ENCODE measurements around the gene SAP30. TPM values are rescaled to one million over a fixed set of nuclear protein-coding genes. Genes with fewer than 3 reads are reported as not detected.

Gene SAP30
- total RNA-seq, 3 donors from 2014 or later (not counting 1 experiment from before 2014, with no cell fraction given) = 2.6 to 9.1 (median 3.1) TPM

GRCh38 chr4:173405840-173406606, 35.3 kb downstream of the SAP30 start:
- Mint-ChIP-seq H3K4me1 (no peaks in the 10 kb centered on the region), H3K9me3 (no peaks in the 10 kb centered on the region), H3K27ac (no peak overlapping the region), H3K36me3 (no peaks in the 10 kb centered on the region), H3K27me3 (ENCODE audit: low read depth in 2 of 2) (no peaks in the 10 kb centered on the region), H3K4me3 (no peak overlapping the region)
- Histone ChIP-seq H3K27ac (ENCODE audit: low read length) (no peak overlapping the region), H3K4me1 (ENCODE audit: control insufficient read depth, insufficient read depth, low read length) (no peaks in the 10 kb centered on the region), H3K4me3 (ENCODE audit: low read length) (no peak overlapping the region), H3K36me3 (ENCODE audit: control insufficient read depth, insufficient read depth, low read length) (no peaks in the 10 kb centered on the region), H3K9me3 (ENCODE audit: control insufficient read depth, insufficient read depth, low read length) (no peaks in the 10 kb centered on the region), H3K27me3 (ENCODE audit: control insufficient read depth, insufficient read depth, low read length) (no peaks in the 10 kb centered on the region)
- intact Hi-C loops (cut with micrococcal nuclease) = no loop called here
- DNase-seq (no peak), ATAC-seq (no peak)
- no peak for TF ChIP-seq CTCF (IDR thresholded peaks at IDR 0.05)
- WGBS (ENCODE audit: insufficient coverage) = 99% methylated on average over 3 of the region's 4 CpGs

- 48% methylated on average over 2 of the region's 2 CpGs for WGBS (ENCODE audit: insufficient coverage)
Observed at GRCh38 chr4:173410079-173410478, 39.3 kb downstream of the SAP30 start.

DNA sequence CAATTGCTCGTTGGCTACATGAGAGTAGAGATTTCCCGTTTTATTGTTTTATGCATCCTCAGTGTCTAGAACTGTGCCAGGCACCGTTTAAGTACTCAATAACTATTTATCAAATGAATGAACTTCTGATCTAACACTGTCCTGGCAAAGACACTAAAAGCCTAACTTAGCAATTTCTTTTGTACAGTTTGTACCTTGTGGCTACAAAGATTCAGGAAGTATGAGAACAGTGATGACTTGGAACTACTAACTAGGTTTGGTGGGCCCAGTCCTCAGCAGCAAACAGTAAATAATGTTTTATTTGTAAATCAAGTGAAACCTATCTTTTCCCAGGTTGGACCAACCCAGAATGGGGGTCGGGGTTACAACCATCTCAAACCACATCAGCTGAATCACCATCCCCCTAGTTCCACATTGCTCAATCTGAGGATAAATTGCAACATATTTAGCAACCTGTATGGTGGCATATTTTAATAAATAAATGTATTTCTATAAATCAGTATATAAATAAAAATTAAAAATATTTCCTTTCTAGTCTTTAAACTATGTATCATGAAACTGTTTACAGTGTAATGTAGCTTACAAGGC, 40.4 kb downstream of the SAP30 start:
- no peak overlapping the region for H3K4me3 Mint-ChIP-seq
- H3K9me3 ChIP-seq (ENCODE audit: control insufficient read depth, insufficient read depth, low read length) = no peaks in the 10 kb centered on the region
- DNase-seq (no peak), ATAC-seq (no peak)
- no peak for TF ChIP-seq CTCF (IDR thresholded peaks at IDR 0.05)
- H3K4me1 Mint-ChIP-seq = peaks cover 0 to 3% of the 10 kb centered on the region in 2 donors
- no peaks in the 10 kb centered on the region for H3K36me3 ChIP-seq (ENCODE audit: control insufficient read depth, insufficient read depth, low read length)
- no peaks in the 10 kb centered on the region for H3K9me3 Mint-ChIP-seq
- H3K36me3 Mint-ChIP-seq = no peaks in the 10 kb centered on the region
- H3K27me3 ChIP-seq (ENCODE audit: control insufficient read depth, insufficient read depth, low read length) = no peaks in the 10 kb centered on the region
- no peak overlapping the region for H3K27ac Mint-ChIP-seq
- intact Hi-C loops (cut with micrococcal nuclease) = no loop called here
- no peaks in the 10 kb centered on the region for H3K27me3 Mint-ChIP-seq (ENCODE audit: low read depth in 2 of 2)
- no peak overlapping the region for H3K4me3 ChIP-seq (ENCODE audit: low read length)
- H3K27ac ChIP-seq (ENCODE audit: low read length) = no peak overlapping the region
- peaks cover 5% of the 10 kb centered on the region for H3K4me1 ChIP-seq (ENCODE audit: control insufficient read depth, insufficient read depth, low read length)
- WGBS (ENCODE audit: insufficient coverage) = 63% methylated on average over 4 of the region's 4 CpGs

More at GRCh38 chr4:173410079-173410478, 39.3 kb downstream of the SAP30 start:
- Histone ChIP-seq H3K36me3 (ENCODE audit: control insufficient read depth, insufficient read depth, low read length) (no peaks in the 10 kb centered on the region), H3K27me3 (ENCODE audit: control insufficient read depth, insufficient read depth, low read length) (no peaks in the 10 kb centered on the region), H3K4me3 (ENCODE audit: low read length) (no peak overlapping the region), H3K9me3 (ENCODE audit: control insufficient read depth, insufficient read depth, low read length) (no peaks in the 10 kb centered on the region), H3K27ac (ENCODE audit: low read length) (no peak overlapping the region), H3K4me1 (ENCODE audit: control insufficient read depth, insufficient read depth, low read length) (peaks cover 5% of the 10 kb centered on the region)
- no peaks in the 10 kb centered on the region for H3K36me3 Mint-ChIP-seq
- H3K4me3 Mint-ChIP-seq = no peak overlapping the region
- no peak overlapping the region for H3K27ac Mint-ChIP-seq
- no peaks in the 10 kb centered on the region for H3K4me1 Mint-ChIP-seq
- no peaks in the 10 kb centered on the region for H3K27me3 Mint-ChIP-seq (ENCODE audit: low read depth in 2 of 2)
- H3K9me3 Mint-ChIP-seq = no peaks in the 10 kb centered on the region
- no peak for DNase-seq
- ATAC-seq = no peak
- intact Hi-C loops (cut with micrococcal nuclease) = no loop called here
- no peak for TF ChIP-seq CTCF (IDR thresholded peaks at IDR 0.05)

Measured in natural killer cell (primary cell).